ENCODE data around the gene TUBGCP2. TPM values are rescaled to one million over a fixed set of nuclear protein-coding genes. Genes with fewer than 3 reads are reported as not detected.

TUBGCP2 gene
- total RNA-seq, 1 experiment from 2014 or later: 75.1 TPM

DNA sequence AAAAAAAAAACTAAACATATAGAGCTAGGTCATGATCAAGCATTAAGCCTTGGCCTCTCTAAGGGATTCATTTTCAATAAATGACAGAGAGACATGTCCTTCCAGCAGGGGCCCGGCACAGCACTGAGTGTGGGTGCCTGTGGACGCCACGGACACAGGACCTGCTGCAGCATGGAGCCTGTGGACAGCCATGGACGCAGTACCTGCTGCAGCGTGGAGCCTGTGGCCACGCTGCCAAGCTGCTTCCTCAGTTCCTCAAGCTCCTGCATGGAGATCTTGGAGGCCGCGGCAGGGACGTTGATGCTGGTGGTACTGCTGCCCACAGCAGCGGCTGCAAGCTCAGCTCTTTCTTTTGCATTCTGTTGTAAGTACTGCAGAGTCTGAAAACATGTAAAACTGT lies 9.4 kb downstream of the TUBGCP2 start:
- H3K27ac ChIP-seq (ENCODE audit: low read depth, low read length, poor library complexity, severe bottlenecking): no peak overlapping the region
- CTCF ChIA-PET: no interaction called here
- TF ChIP-seq EZH2 (IDR thresholded peaks at IDR 0.05; ENCODE audit: borderline replicate concordance, low read depth, low read length, poor library complexity, severe bottlenecking): no peak
- TF ChIP-seq, protein P1, sequence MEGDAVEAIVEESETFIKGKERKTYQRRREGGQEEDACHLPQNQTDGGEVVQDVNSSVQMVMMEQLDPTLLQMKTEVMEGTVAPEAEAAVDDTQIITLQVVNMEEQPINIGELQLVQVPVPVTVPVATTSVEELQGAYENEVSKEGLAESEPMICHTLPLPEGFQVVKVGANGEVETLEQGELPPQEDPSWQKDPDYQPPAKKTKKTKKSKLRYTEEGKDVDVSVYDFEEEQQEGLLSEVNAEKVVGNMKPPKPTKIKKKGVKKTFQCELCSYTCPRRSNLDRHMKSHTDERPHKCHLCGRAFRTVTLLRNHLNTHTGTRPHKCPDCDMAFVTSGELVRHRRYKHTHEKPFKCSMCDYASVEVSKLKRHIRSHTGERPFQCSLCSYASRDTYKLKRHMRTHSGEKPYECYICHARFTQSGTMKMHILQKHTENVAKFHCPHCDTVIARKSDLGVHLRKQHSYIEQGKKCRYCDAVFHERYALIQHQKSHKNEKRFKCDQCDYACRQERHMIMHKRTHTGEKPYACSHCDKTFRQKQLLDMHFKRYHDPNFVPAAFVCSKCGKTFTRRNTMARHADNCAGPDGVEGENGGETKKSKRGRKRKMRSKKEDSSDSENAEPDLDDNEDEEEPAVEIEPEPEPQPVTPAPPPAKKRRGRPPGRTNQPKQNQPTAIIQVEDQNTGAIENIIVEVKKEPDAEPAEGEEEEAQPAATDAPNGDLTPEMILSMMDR (conservative IDR thresholded peaks at IDR 0.05; ENCODE audit: low read depth, low read length): no peak
- peaks cover 49% of the 10 kb centered on the region for H3K36me3 ChIP-seq (ENCODE audit: insufficient read depth, low read length, poor library complexity, severe bottlenecking)
- H3K27me3 ChIP-seq (replicated peaks; ENCODE audit: insufficient read depth, low read depth, low read length, poor library complexity): no peaks in the 10 kb centered on the region
- no peak overlapping the region for H3K4me3 ChIP-seq (ENCODE audit: low read depth, low read length, poor library complexity, severe bottlenecking)
- H3K4me1 ChIP-seq (ENCODE audit: insufficient read depth, low read length, poor library complexity, severe bottlenecking): no peaks in the 10 kb centered on the region
- no TSS peak for BruUV-seq (replicated peaks)
- no peaks in the 10 kb centered on the region for H3K9me3 ChIP-seq (ENCODE audit: low read depth, low read length, poor library complexity, severe bottlenecking)
- POLR2A ChIA-PET (ENCODE audit: low non-redundant PET): no interaction called here
- intact Hi-C loops (cut with micrococcal nuclease; ENCODE audit: unreplicated experiment): no loop called here
- DNase-seq (ENCODE audit: low spot score): no peak

DNA sequence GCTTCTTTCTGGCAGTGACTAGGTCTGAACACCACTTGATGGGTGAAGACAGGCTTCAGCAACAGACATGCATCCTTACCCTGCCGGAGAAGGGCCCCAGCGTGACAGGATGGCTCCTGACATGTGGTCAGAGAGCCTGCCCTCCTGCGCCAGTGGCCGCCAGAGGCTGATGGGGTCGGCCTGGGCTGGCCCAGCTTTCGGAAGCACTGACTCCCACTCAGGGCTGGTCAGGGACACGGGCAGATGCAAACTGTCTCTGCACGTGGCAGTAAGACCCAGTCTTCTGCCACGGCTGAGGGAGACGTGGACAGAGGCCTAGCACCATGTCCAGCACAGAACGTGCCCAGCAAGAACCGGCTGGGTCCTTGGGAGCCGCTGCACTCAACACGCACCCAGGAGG lies 10.2 kb downstream of the TUBGCP2 start:
- BruUV-seq (replicated peaks): no TSS peak

GRCh38 chr10:133297504-133297903 lies 11.2 kb downstream of the TUBGCP2 start:
- no TSS peak for BruUV-seq (replicated peaks)

More for the DNA sequence above, 10.2 kb downstream of the TUBGCP2 start:
- CTCF ChIA-PET: no interaction called here
- TF ChIP-seq EZH2 (IDR thresholded peaks at IDR 0.05; ENCODE audit: borderline replicate concordance, low read depth, low read length, poor library complexity, severe bottlenecking): no peak
- TF ChIP-seq, protein P1 (conservative IDR thresholded peaks at IDR 0.05; ENCODE audit: low read depth, low read length): no peak
- H3K27ac ChIP-seq (ENCODE audit: low read depth, low read length, poor library complexity, severe bottlenecking): no peak overlapping the region
- POLR2A ChIA-PET (ENCODE audit: low non-redundant PET): no interaction called here
- H3K36me3 ChIP-seq (ENCODE audit: insufficient read depth, low read length, poor library complexity, severe bottlenecking): peaks cover 49% of the 10 kb centered on the region
- intact Hi-C loops (cut with micrococcal nuclease; ENCODE audit: unreplicated experiment): no loop called here
- no peak for DNase-seq (ENCODE audit: low spot score)
- H3K4me3 ChIP-seq (ENCODE audit: low read depth, low read length, poor library complexity, severe bottlenecking): no peak overlapping the region
- no peaks in the 10 kb centered on the region for H3K27me3 ChIP-seq (replicated peaks; ENCODE audit: insufficient read depth, low read depth, low read length, poor library complexity)
- no peaks in the 10 kb centered on the region for H3K9me3 ChIP-seq (ENCODE audit: low read depth, low read length, poor library complexity, severe bottlenecking)
- H3K4me1 ChIP-seq (ENCODE audit: insufficient read depth, low read length, poor library complexity, severe bottlenecking): no peaks in the 10 kb centered on the region

More at GRCh38 chr10:133297504-133297903, 11.2 kb downstream of the TUBGCP2 start:
- no peak overlapping the region for H3K4me3 ChIP-seq (ENCODE audit: low read depth, low read length, poor library complexity, severe bottlenecking)
- H3K4me1 ChIP-seq (ENCODE audit: insufficient read depth, low read length, poor library complexity, severe bottlenecking): no peaks in the 10 kb centered on the region
- H3K27ac ChIP-seq (ENCODE audit: low read depth, low read length, poor library complexity, severe bottlenecking): no peak overlapping the region
- DNase-seq (ENCODE audit: low spot score): no peak
- intact Hi-C loops (cut with micrococcal nuclease; ENCODE audit: unreplicated experiment): no loop called here
- POLR2A ChIA-PET (ENCODE audit: low non-redundant PET): no interaction called here
- CTCF ChIA-PET: no interaction called here
- H3K36me3 ChIP-seq (ENCODE audit: insufficient read depth, low read length, poor library complexity, severe bottlenecking): peaks cover 55% of the 10 kb centered on the region
- TF ChIP-seq EZH2 (IDR thresholded peaks at IDR 0.05; ENCODE audit: borderline replicate concordance, low read depth, low read length, poor library complexity, severe bottlenecking): no peak
- TF ChIP-seq, protein P1 (conservative IDR thresholded peaks at IDR 0.05; ENCODE audit: low read depth, low read length): no peak
- H3K9me3 ChIP-seq (ENCODE audit: low read depth, low read length, poor library complexity, severe bottlenecking): no peaks in the 10 kb centered on the region
- no peaks in the 10 kb centered on the region for H3K27me3 ChIP-seq (replicated peaks; ENCODE audit: insufficient read depth, low read depth, low read length, poor library complexity)

Measured in A673 (cell line).